HepG2 (cell line): ENCODE data around the gene DPY19L3. TPM values are rescaled to one million over a fixed set of nuclear protein-coding genes. Genes with fewer than 3 reads are reported as not detected.

Source experiments
- DPF2 ChIP-seq: sonication (generic); formaldehyde crosslinking; IDR thresholded peaks from 2 replicates; pipeline ENCODE4 v1.4.0; 2020; ENCODE audit warnings: mild to moderate bottlenecking, low read depth, missing genetic modification reagents, borderline replicate concordance
- ELF4 ChIP-seq: sonication (generic); formaldehyde crosslinking; IDR thresholded peaks from 2 replicates; pipeline ENCODE4 v1.5.0; 2020; ENCODE audit warnings: missing genetic modification reagents, mild to moderate bottlenecking, moderate library complexity, borderline replicate concordance
- GTF2F1 ChIP-seq: fragments of 150-350 bp; IDR thresholded peaks from 2 replicates; pipeline ENCODE4 v1.6.1; 2014; ENCODE audit warnings: low read length
- JUN ChIP-seq: sonication (generic); formaldehyde crosslinking; IDR thresholded peaks from 2 replicates; pipeline ENCODE4 v1.4.0; 2020; ENCODE audit warnings: mild to moderate bottlenecking, missing genetic modification reagents
- LCORL ChIP-seq, 2 experiments: fragments of 450-650 bp in 1 of 2; sonication (generic) in 1 of 2; formaldehyde crosslinking in 1 of 2; IDR thresholded peaks; 2 replicates each; pipeline versions ENCODE4 v1.5.0 to v1.6.1; 2017 to 2020; ENCODE audit warnings: antibody characterized with exemption in 1 of 2, missing genetic modification reagents in 1 of 2
- MED8 ChIP-seq: sonication (generic); formaldehyde crosslinking; IDR thresholded peaks from 2 replicates; pipeline ENCODE4 v1.8.1; 2023; ENCODE audit warnings: mild to moderate bottlenecking, missing genetic modification reagents; ENCODE audit not compliant: insufficient replicate concordance
- NR2F2 ChIP-seq: IDR thresholded peaks from 2 replicates; pipeline ENCODE4 v1.6.1; 2012; ENCODE audit warnings: low read depth, inconsistent platforms, borderline replicate concordance
- SALL1 ChIP-seq: sonication (generic); formaldehyde crosslinking; IDR thresholded peaks from 2 replicates; pipeline ENCODE4 v1.8.0; 2022; ENCODE audit warnings: mild to moderate bottlenecking, missing genetic modification reagents
- SPEN ChIP-seq: sonication (generic); formaldehyde crosslinking; IDR thresholded peaks from 2 replicates; pipeline ENCODE4 v1.5.1; 2020; ENCODE audit warnings: low read depth, mild to moderate bottlenecking, missing genetic modification reagents
- STAT5B ChIP-seq: sonication (generic); formaldehyde crosslinking; IDR thresholded peaks from 2 replicates; pipeline ENCODE4 v1.4.0; 2020; ENCODE audit warnings: missing genetic modification reagents
- TBX3 ChIP-seq: fragments of 450-650 bp; IDR thresholded peaks from 2 replicates; pipeline ENCODE4 v1.6.1; 2017; ENCODE audit warnings: antibody characterized with exemption, mild to moderate bottlenecking, inconsistent platforms, borderline replicate concordance
- ZMYM2 ChIP-seq: sonication (generic); formaldehyde crosslinking; IDR thresholded peaks from 2 replicates; pipeline ENCODE4 v1.8.0; 2022; ENCODE audit warnings: mild to moderate bottlenecking, missing genetic modification reagents
- ZNF598 ChIP-seq: sonication (generic); formaldehyde crosslinking; IDR thresholded peaks from 2 replicates; pipeline ENCODE4 v1.5.1; 2020; ENCODE audit warnings: mild to moderate bottlenecking, missing genetic modification reagents, borderline replicate concordance
- ZNF737 ChIP-seq: sonication (generic); formaldehyde crosslinking; IDR thresholded peaks from 2 replicates; pipeline ENCODE4 v1.5.0; 2020; ENCODE audit warnings: missing genetic modification reagents, mild to moderate bottlenecking, borderline replicate concordance
- ZNF772 ChIP-seq: sonication (generic); formaldehyde crosslinking; IDR thresholded peaks from 2 replicates; pipeline ENCODE4 v1.5.0; 2020; ENCODE audit warnings: mild to moderate bottlenecking, missing genetic modification reagents
- polyA plus RNA-seq, 8 experiments: library from polyadenylated mRNA; depleted of rRNA in 3 of 8; stranded (reverse) in 7 of 8; unstranded in 1 of 8; fragments of >200 nt; fragmentation: Illumina TruSeq in 4 of 8; extraction: Trizol in 4 of 8; gene quantifications; 2 replicates each; pipeline versions ENCODE4 v1.2.1 to v1.2.3, GENCODE V29; 2011 to 2016; ENCODE audit warnings: low read depth in 4 of 8, missing spikeins in 1 of 8, mixed read lengths in 1 of 8; ENCODE audit not compliant: insufficient read depth in 1 of 8
- total RNA-seq, 5 experiments: library from RNA; depleted of rRNA; stranded (reverse); fragments of >200 nt; fragmentation: Illumina TruSeq; extraction: Trizol; gene quantifications; 2 replicates each; pipeline ENCODE4 v1.2.3, GENCODE V29; 2016; ENCODE audit warnings: low read depth in 1 of 5
- TF ChIP-seq, protein P1 (sequence below): sonication (generic); formaldehyde crosslinking; IDR thresholded peaks from 2 replicates; pipeline ENCODE4 v1.4.0; 2020; ENCODE audit warnings: missing genetic modification reagents
- TF ChIP-seq, protein P2 (sequence below): sonication (generic); formaldehyde crosslinking; IDR thresholded peaks from 2 replicates; pipeline ENCODE4 v1.4.0; 2020; ENCODE audit warnings: mild to moderate bottlenecking, low read depth, missing genetic modification reagents
- TF ChIP-seq, protein P3 (sequence below): sonication (generic); formaldehyde crosslinking; IDR thresholded peaks from 2 replicates; pipeline ENCODE4 v1.8.0; 2022; ENCODE audit warnings: mild to moderate bottlenecking, missing genetic modification reagents
- TF ChIP-seq, protein P4 (sequence below): sonication (generic); formaldehyde crosslinking; IDR thresholded peaks from 2 replicates; pipeline ENCODE4 v1.8.1; 2023; ENCODE audit warnings: mild to moderate bottlenecking, missing genetic modification reagents

The DPY19L3 gene
- total and polyA plus RNA-seq, 2 of the 13 experiments (the other 11 are each of a cell fraction or from before 2014, with no cell fraction given), result 21.6 to 25.2 TPM

DNA sequence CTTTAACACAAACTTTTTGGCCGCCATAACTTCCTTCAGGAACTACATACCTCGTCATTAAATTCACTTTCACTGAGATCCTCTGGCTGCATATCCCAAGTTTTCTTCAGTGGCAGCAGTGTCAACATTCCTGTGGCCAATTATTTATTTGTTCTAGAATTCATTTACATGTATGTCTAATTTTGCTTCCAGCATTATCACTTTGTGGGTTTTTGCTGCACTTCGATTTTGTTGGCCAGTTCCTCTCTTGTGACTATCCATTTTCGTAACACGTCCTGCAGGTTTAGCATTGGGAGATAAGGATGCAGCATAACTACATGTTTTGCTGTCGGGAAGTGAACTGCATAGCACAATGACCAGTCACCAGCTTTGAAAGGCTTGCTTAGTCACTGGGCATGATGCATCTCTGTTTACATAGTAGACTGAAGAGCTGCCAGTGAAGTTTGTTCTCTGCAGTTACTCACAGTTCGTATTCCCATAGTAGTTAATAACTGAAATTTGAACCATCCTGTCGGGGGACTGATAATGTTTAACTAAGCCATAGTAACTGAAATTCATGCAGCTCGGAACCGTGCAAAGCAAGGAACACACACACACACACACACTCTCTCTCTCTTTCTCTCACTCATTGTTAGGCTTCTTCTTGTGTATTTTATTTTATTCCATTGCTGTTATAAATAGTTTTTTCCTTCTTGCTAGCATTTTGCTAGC is 31.8 kb upstream of the DPY19L3 start (continued):
- TF ChIP-seq, protein P1, sequence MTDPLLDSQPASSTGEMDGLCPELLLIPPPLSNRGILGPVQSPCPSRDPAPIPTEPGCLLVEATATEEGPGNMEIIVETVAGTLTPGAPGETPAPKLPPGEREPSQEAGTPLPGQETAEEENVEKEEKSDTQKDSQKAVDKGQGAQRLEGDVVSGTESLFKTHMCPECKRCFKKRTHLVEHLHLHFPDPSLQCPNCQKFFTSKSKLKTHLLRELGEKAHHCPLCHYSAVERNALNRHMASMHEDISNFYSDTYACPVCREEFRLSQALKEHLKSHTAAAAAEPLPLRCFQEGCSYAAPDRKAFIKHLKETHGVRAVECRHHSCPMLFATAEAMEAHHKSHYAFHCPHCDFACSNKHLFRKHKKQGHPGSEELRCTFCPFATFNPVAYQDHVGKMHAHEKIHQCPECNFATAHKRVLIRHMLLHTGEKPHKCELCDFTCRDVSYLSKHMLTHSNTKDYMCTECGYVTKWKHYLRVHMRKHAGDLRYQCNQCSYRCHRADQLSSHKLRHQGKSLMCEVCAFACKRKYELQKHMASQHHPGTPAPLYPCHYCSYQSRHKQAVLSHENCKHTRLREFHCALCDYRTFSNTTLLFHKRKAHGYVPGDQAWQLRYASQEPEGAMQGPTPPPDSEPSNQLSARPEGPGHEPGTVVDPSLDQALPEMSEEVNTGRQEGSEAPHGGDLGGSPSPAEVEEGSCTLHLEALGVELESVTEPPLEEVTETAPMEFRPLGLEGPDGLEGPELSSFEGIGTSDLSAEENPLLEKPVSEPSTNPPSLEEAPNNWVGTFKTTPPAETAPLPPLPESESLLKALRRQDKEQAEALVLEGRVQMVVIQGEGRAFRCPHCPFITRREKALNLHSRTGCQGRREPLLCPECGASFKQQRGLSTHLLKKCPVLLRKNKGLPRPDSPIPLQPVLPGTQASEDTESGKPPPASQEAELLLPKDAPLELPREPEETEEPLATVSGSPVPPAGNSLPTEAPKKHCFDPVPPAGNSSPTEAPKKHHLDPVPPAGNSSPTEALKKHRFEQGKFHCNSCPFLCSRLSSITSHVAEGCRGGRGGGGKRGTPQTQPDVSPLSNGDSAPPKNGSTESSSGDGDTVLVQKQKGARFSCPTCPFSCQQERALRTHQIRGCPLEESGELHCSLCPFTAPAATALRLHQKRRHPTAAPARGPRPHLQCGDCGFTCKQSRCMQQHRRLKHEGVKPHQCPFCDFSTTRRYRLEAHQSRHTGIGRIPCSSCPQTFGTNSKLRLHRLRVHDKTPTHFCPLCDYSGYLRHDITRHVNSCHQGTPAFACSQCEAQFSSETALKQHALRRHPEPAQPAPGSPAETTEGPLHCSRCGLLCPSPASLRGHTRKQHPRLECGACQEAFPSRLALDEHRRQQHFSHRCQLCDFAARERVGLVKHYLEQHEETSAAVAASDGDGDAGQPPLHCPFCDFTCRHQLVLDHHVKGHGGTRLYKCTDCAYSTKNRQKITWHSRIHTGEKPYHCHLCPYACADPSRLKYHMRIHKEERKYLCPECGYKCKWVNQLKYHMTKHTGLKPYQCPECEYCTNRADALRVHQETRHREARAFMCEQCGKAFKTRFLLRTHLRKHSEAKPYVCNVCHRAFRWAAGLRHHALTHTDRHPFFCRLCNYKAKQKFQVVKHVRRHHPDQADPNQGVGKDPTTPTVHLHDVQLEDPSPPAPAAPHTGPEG (CRISPR knock-in tag), result no peak
- TF ChIP-seq ZMYM2 (CRISPR knock-in tag) (no peak), STAT5B (CRISPR knock-in tag) (no peak), ZNF737 (no peak), JUN (CRISPR knock-in tag) (peak; percentile 93), ZNF598 (CRISPR knock-in tag) (no peak), SALL1 (CRISPR knock-in tag) (peak; percentile 92), LCORL (IDR thresholded peaks at IDR 0.05) (no peak), LCORL (CRISPR knock-in tag; IDR thresholded peaks at IDR 0.05) (peak; percentile 65; the same call in 1 of the 2 replicates), SPEN (CRISPR knock-in tag) (peak; percentile 70; the same call in 1 of the 2 replicates), MED8 (no peak), TBX3 (peak; percentile 46; the same call in 1 of the 2 replicates), ELF4 (0 out of 2 replicates have a peak, but pooled peaks have one; percentile 38), ZNF772 (no peak), DPF2 (CRISPR knock-in tag) (peak; percentile 82; the same call in 1 of the 2 replicates), NR2F2 (0 out of 2 replicates have a peak, but pooled peaks have one; percentile 32), GTF2F1 (0 out of 2 replicates have a peak, but pooled peaks have one; percentile 29)
- TF ChIP-seq, protein P2, sequence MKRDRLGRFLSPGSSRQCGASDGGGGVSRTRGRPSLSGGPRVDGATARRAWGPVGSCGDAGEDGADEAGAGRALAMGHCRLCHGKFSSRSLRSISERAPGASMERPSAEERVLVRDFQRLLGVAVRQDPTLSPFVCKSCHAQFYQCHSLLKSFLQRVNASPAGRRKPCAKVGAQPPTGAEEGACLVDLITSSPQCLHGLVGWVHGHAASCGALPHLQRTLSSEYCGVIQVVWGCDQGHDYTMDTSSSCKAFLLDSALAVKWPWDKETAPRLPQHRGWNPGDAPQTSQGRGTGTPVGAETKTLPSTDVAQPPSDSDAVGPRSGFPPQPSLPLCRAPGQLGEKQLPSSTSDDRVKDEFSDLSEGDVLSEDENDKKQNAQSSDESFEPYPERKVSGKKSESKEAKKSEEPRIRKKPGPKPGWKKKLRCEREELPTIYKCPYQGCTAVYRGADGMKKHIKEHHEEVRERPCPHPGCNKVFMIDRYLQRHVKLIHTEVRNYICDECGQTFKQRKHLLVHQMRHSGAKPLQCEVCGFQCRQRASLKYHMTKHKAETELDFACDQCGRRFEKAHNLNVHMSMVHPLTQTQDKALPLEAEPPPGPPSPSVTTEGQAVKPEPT (CRISPR knock-in tag), result no peak
- TF ChIP-seq, protein P3, sequence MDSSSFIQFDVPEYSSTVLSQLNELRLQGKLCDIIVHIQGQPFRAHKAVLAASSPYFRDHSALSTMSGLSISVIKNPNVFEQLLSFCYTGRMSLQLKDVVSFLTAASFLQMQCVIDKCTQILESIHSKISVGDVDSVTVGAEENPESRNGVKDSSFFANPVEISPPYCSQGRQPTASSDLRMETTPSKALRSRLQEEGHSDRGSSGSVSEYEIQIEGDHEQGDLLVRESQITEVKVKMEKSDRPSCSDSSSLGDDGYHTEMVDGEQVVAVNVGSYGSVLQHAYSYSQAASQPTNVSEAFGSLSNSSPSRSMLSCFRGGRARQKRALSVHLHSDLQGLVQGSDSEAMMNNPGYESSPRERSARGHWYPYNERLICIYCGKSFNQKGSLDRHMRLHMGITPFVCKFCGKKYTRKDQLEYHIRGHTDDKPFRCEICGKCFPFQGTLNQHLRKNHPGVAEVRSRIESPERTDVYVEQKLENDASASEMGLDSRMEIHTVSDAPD (CRISPR knock-in tag), result no peak
- TF ChIP-seq, protein P4, sequence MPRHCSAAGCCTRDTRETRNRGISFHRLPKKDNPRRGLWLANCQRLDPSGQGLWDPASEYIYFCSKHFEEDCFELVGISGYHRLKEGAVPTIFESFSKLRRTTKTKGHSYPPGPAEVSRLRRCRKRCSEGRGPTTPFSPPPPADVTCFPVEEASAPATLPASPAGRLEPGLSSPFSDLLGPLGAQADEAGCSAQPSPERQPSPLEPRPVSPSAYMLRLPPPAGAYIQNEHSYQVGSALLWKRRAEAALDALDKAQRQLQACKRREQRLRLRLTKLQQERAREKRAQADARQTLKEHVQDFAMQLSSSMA (CRISPR knock-in tag), result no peak
